Type B pancreatic cell (in vitro differentiated cells): ENCODE results near the gene COL9A3. TPM values are rescaled to one million over a fixed set of nuclear protein-coding genes. Genes with fewer than 3 reads are reported as not detected.

ENCODE experiments used
- DNase-seq: peaks from one replicate; pipeline ENCODE4 v3.0.0; 2021; ENCODE audit warnings: mixed read lengths; ENCODE audit not compliant: unreplicated experiment; ENCODE audit errors: extremely low spot score
- H3K27ac Mint-ChIP-seq: 2 replicates; pipeline ENCODE4 v1.8.0; 2021; ENCODE audit warnings: mild to moderate bottlenecking, mixed read lengths
- H3K27me3 Mint-ChIP-seq: 2 replicates; pipeline ENCODE4 v1.8.0; 2021; ENCODE audit warnings: mixed read lengths
- H3K36me3 Mint-ChIP-seq: 2 replicates; pipeline ENCODE4 v1.8.0; 2021; ENCODE audit warnings: mixed read lengths
- H3K4me1 Mint-ChIP-seq: one replicate; pipeline ENCODE4 v1.8.0; 2021; ENCODE audit warnings: mixed read lengths; ENCODE audit not compliant: unreplicated experiment
- H3K4me3 Mint-ChIP-seq: 2 replicates; pipeline ENCODE4 v1.8.0; 2021; ENCODE audit warnings: mild to moderate bottlenecking, mixed read lengths
- H3K9me3 Mint-ChIP-seq: 2 replicates; pipeline ENCODE4 v1.8.0; 2021; ENCODE audit warnings: mixed read lengths
- CTCF ChIP-seq: fragments of 200-600 bp; sonication (generic); conservative IDR thresholded peaks from 2 replicates; pipeline ENCODE4 v1.5.0; 2021; ENCODE audit warnings: antibody characterized with exemption, mild to moderate bottlenecking
- total RNA-seq: library from RNA; stranded (reverse); gene quantifications from 2 replicates; pipeline ENCODE4 v1.2.1, GENCODE V29; 2021; ENCODE audit warnings: low replicate concordance

The COL9A3 gene
- total RNA-seq, 1 donor from 2014 or later: 21.2 TPM

GRCh38 chr20:62787321-62787720, 29.5 kb upstream of the COL9A3 start:
- Mint-ChIP-seq H3K4me3 (no peak overlapping the region), H3K9me3 (no peaks in the 10 kb centered on the region), H3K27ac (no peak overlapping the region)

GRCh38 chr20:62787866-62788265, 29.0 kb upstream of the COL9A3 start:
- H3K27ac Mint-ChIP-seq: no peak overlapping the region
- H3K36me3 Mint-ChIP-seq: no peaks in the 10 kb centered on the region
- H3K4me1 Mint-ChIP-seq: peaks cover 30% of the 10 kb centered on the region
- DNase-seq: no peak
- H3K9me3 Mint-ChIP-seq: no peaks in the 10 kb centered on the region
- TF ChIP-seq CTCF: no peak
- H3K4me3 Mint-ChIP-seq: no peak overlapping the region
- peaks cover 8% of the 10 kb centered on the region for H3K27me3 Mint-ChIP-seq

More at GRCh38 chr20:62787321-62787720, 29.5 kb upstream of the COL9A3 start:
- DNase-seq: no peak
- peaks cover 8% of the 10 kb centered on the region for H3K27me3 Mint-ChIP-seq
- H3K4me1 Mint-ChIP-seq: peaks cover 30% of the 10 kb centered on the region
- no peak for TF ChIP-seq CTCF
- H3K36me3 Mint-ChIP-seq: no peaks in the 10 kb centered on the region

- Mint-ChIP-seq H3K36me3 (no peaks in the 10 kb centered on the region), H3K27ac (no peak overlapping the region), H3K9me3 (no peaks in the 10 kb centered on the region), H3K27me3 (peaks cover 8% of the 10 kb centered on the region), H3K4me3 (no peak overlapping the region), H3K4me1 (peaks cover 30% of the 10 kb centered on the region)
- no peak for TF ChIP-seq CTCF
- no peak for DNase-seq
Observed at GRCh38 chr20:62788607-62789006, 28.2 kb upstream of the COL9A3 start.

- no peak for TF ChIP-seq CTCF
- H3K4me1 Mint-ChIP-seq: peaks cover 30% of the 10 kb centered on the region
- H3K27me3 Mint-ChIP-seq: peaks cover 8% of the 10 kb centered on the region
- no peaks in the 10 kb centered on the region for H3K9me3 Mint-ChIP-seq
- H3K36me3 Mint-ChIP-seq: no peaks in the 10 kb centered on the region
- no peak for DNase-seq
- no peak overlapping the region for H3K27ac Mint-ChIP-seq
- no peak overlapping the region for H3K4me3 Mint-ChIP-seq
Observed at GRCh38 chr20:62790075-62790474, 26.8 kb upstream of the COL9A3 start.

GRCh38 chr20:62791301-62792181, 25.3 kb upstream of the COL9A3 start:
- Mint-ChIP-seq H3K27ac (peak overlapping the region; percentile 45), H3K4me1 (peaks cover 25% of the 10 kb centered on the region), H3K36me3 (no peaks in the 10 kb centered on the region), H3K27me3 (peaks cover 8% of the 10 kb centered on the region), H3K9me3 (no peaks in the 10 kb centered on the region), H3K4me3 (peak overlapping the region; percentile 69)
- DNase-seq: peak; percentile 83
- peak; percentile 99 for TF ChIP-seq CTCF
